HG02763 (cell line): Measurements from ENCODE around the gene CADM1.

Experiments
- ATAC-seq: cut with Tn5 transposase; IDR thresholded peaks from one replicate; pipeline ENCODE4 v1.9.1; 2021; ENCODE audit warnings: mild to moderate bottlenecking, moderate library complexity; ENCODE audit not compliant: unreplicated experiment

Gene CADM1

DNA sequence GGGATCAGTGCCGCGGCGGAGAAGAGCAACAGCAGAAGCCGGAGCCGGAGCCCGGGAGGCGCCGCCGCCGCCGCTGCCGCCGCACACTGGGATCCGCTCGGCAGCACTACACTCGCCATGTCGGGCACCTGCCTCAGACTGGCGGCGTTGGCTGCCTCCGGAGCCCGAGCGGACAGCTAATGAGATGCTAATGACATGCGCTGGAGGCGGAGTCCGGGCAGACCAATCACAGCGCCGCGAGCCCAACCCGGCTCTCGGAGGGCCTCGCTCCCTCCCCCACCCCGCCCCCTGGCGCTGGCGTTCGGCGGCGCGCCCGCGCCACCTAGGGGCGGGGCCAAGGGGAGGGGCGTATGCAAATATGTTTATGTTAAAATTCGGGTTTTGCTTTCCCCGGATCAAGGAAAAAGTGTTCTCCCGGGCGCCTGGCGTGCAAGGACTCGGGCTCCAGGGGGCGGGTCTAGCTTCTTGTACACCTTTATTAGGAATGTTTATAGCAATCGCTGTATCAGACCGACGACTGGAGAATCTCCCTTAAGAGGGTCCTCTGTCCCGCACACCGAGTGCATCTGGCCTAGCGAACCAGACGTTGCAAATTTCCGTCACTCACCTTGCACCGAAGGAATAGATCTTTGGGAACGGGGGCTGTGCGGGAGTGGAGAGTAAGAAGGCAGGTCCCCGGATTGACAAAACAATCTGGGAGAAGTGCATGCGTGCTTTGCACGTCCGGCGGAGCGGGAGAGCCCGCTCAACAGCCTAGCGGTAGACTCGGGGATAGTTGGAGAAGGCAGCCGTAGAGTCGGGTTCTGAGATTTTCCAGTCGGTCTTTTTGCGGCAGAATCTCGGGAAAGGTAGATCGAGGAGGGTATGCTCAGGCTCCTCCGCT is at the start of gene CADM1:
CADM1 (minus strand) TSS at position 140 of the 883 bp plus-strand sequence.
- ATAC-seq, result peak; percentile 77

DNA sequence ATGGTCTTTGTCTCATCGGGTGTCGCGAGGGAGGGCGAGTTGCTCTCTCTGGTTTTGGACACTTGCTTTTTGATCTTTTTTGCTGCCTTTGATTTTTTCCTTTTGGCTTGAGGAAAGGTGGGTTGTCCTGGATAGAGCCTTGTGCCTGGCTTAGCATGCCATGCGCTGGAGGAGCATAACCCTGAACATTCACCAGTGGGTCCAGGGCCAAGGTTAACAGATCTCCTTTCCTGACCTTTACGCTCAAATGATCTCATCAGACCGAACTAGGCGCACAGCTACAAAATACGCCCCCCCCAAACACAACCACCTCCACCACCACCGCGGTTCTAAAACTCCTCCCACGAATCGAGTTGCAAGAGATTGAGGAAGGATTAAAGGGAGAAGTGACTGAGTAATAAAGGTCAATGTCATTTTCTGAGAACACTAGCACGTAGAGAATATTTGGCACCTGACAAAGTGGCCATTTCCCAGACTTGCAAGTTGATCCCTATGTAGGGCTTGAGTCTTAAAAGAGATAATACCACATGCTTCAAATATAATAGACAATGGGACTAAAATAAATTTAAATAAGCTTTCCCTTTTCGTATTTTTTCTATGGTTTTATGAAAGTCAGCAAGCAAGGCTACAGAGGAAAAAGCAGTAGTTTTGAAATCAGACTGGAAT is 48.7 kb upstream of the CADM1 start:
- no peak for ATAC-seq

GRCh38 chr11:115552151-115552772 is 48.0 kb upstream of the CADM1 start:
- no peak for ATAC-seq

DNA sequence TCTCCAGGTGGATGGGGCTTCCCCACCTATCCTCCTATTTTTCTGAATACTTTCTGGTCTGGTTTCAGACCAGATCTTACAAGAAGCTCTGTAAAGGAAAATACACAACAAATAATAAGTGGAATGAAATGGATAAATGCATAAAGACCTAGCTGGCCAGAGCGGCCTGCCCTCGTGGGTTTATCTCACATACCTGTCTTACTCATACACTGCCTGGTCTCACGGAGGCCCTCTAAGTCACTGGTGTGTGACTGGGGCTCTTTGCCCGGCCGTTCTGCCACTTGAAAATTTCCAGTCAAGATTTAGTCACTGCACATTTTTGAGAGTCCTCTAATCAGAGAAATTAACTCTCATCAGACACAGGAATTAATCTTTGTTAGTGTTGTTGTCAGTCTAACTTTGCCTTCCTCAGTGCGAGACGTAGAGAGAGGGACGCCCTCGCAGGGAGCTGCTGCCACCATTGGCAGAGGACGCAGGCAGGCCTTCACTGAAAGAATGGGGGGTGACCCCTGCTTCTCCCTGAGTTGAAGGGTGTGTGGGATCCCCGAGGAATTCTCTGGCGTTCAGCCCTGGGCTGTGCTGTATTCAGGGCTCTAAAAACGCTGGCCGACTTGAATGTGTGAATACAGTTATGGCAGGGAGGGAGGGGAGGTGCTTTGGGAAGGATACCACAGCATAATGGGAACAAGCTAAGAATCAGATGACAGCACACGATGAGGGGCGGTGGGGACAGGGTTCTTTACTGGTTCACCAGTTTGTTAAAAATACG is 46.3 kb upstream of the CADM1 start:
- no peak for ATAC-seq

- ATAC-seq, result no peak
Measured at GRCh38 chr11:115548878-115549528, 44.8 kb upstream of the CADM1 start.

DNA sequence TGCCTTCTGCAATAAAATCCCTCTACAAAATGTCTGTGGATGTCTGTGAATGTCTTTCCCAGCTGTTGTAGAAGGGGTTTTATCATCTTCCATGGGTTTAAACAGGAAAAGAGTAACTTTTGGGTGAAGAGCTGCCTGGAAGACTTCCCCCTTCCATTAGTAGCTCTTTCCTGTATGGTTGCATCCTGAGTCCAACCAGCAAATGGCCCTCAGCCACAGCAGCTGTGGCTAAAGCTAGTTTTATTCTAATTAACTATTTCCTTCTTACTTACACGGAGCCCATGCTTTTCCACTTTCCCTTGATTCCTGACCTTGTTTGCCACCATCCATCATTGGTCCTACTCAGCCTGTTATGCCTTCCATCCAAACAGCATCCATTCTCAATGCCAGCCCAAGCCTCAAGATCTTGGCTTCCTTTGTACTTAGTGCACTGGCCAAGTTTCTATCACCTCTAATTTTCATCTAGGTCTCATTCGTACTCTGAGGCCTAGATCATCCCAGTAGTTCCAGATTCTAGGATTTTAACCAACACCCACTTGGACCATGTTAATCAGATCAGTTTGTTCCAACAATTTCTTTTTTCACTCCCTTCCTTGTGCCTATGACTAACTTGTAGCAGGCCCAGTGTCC is 41.5 kb upstream of the CADM1 start:
- no peak for ATAC-seq

GRCh38 chr11:115544422-115544948 is 40.3 kb upstream of the CADM1 start:
- no peak for ATAC-seq

GRCh38 chr11:115541518-115541917 is 37.3 kb upstream of the CADM1 start:
- ATAC-seq, result no peak

GRCh38 chr11:115539844-115540243 is 35.6 kb upstream of the CADM1 start:
- no peak for ATAC-seq

- no peak for ATAC-seq
Measured at GRCh38 chr11:115535781-115536180, 31.6 kb upstream of the CADM1 start.

DNA sequence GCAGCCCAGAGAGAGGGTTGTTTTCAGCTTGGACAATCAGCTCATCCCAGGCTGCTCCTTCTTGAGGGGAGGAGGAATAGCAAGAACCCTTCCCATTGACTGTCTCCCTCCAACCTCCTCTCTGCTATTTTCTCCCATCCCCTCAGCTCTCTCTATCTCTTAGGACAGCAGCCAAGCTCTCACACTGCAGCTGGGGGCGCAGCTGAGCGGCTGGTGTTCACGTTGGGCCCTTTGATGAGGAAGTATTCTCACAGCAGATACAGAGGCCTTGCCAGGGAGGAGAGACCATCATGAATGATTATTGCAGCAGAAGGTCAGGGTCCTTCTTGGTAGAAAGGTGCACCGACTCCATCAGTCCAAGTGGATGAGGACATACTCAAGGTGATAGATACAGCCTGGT is 26.5 kb upstream of the CADM1 start:
- ATAC-seq, result no peak

GRCh38 chr11:115528225-115528624 is 24.0 kb upstream of the CADM1 start:
- ATAC-seq, result no peak

DNA sequence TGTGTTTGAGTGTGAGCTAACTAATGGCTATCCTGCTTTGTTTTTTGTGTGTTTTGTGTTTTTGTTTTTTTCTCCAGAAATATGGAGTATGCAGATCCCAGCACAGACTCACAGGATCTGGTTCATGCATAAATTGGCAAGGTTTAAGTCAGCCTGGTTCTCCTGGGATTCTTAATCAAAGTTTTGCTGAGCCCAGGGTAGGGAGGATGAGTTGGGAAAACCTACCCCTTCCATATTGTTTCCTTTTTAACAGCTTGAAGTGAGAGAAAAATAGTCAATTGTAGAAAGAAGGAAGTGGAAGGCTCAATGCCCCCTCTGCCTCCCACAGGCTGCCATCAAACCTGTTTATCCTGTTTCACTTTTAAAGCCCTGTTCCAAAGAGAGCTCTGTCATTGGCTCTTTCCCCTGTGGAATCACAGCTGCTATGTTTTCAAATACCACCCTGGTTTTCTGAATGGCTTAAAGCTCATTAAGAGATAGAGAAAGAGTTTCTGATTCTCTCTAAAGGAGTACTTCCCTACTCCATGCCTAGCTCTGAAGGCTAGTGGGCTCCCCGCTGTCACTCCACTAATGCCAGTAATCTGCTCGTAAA is 23.4 kb upstream of the CADM1 start:
- no peak for ATAC-seq

- ATAC-seq, result no peak
Measured at GRCh38 chr11:115525531-115526006, 21.4 kb upstream of the CADM1 start.

GRCh38 chr11:115524572-115524971 is 20.4 kb upstream of the CADM1 start:
- ATAC-seq, result no peak

- ATAC-seq, result no peak
Measured at GRCh38 chr11:115523727-115524399, 19.6 kb upstream of the CADM1 start.

GRCh38 chr11:115522302-115522701 is 18.1 kb upstream of the CADM1 start:
- no peak for ATAC-seq

- no peak for ATAC-seq
Measured at GRCh38 chr11:115521825-115522224, 17.6 kb upstream of the CADM1 start.
